Kidney epithelial cell (primary cell): ENCODE measurements around the gene HP1BP3. TPM values are rescaled to one million over a fixed set of nuclear protein-coding genes. Genes with fewer than 3 reads are reported as not detected.

Source experiments
- DNase-seq: peaks from one replicate; pipeline ENCODE4 v3.0.0-alpha.2; 2010; ENCODE audit warnings: low read depth
- H3K27me3 ChIP-seq: 2 replicates; pipeline ENCODE4 v1.6.0; 2011; ENCODE audit warnings: low read length; ENCODE audit not compliant: control insufficient read depth, insufficient read depth
- H3K36me3 ChIP-seq: 2 replicates; pipeline ENCODE4 v1.5.1; 2011; ENCODE audit warnings: low read length; ENCODE audit not compliant: control insufficient read depth, insufficient read depth
- H3K4me3 ChIP-seq: 2 replicates; pipeline ENCODE4 v1.5.1; 2011; ENCODE audit warnings: low read depth, mild to moderate bottlenecking, control low read depth, low read length
- CTCF ChIP-seq: IDR thresholded peaks from 2 replicates; pipeline ENCODE4 v1.5.1; 2011; ENCODE audit warnings: mild to moderate bottlenecking, moderate library complexity, low read length, control low read depth, inconsistent platforms; ENCODE audit not compliant: insufficient read depth, poor library complexity, severe bottlenecking
- total RNA-seq: library from RNA; depleted of rRNA; stranded (reverse); fragments of >200 nt; gene quantifications from 2 replicates; pipeline ENCODE4 v1.2.3, GENCODE V29; 2015

Gene HP1BP3
- total RNA-seq, 1 donor from 2014 or later: 122 TPM

GRCh38 chr1:20730690-20731056 is 56.4 kb downstream of the HP1BP3 start:
- H3K4me3 ChIP-seq: no peak overlapping the region
- no peak for TF ChIP-seq CTCF
- no peak for DNase-seq
- no peaks in the 10 kb centered on the region for H3K27me3 ChIP-seq
- no peaks in the 10 kb centered on the region for H3K36me3 ChIP-seq

- Histone ChIP-seq H3K27me3 (no peaks in the 10 kb centered on the region), H3K36me3 (no peaks in the 10 kb centered on the region), H3K4me3 (peak overlapping the region; percentile 4)
- no peak for DNase-seq
- no peak for TF ChIP-seq CTCF
Observed at GRCh38 chr1:20729990-20730689, 57.0 kb downstream of the HP1BP3 start.

GRCh38 chr1:20729155-20729931 is 57.8 kb downstream of the HP1BP3 start:
- TF ChIP-seq CTCF: no peak
- no peaks in the 10 kb centered on the region for H3K36me3 ChIP-seq
- DNase-seq: no peak
- H3K27me3 ChIP-seq: no peaks in the 10 kb centered on the region
- H3K4me3 ChIP-seq: no peak overlapping the region

GRCh38 chr1:20728371-20729154 is 58.5 kb downstream of the HP1BP3 start:
- TF ChIP-seq CTCF: no peak
- Histone ChIP-seq H3K4me3 (no peak overlapping the region), H3K27me3 (no peaks in the 10 kb centered on the region), H3K36me3 (no peaks in the 10 kb centered on the region)
- no peak for DNase-seq

DNA sequence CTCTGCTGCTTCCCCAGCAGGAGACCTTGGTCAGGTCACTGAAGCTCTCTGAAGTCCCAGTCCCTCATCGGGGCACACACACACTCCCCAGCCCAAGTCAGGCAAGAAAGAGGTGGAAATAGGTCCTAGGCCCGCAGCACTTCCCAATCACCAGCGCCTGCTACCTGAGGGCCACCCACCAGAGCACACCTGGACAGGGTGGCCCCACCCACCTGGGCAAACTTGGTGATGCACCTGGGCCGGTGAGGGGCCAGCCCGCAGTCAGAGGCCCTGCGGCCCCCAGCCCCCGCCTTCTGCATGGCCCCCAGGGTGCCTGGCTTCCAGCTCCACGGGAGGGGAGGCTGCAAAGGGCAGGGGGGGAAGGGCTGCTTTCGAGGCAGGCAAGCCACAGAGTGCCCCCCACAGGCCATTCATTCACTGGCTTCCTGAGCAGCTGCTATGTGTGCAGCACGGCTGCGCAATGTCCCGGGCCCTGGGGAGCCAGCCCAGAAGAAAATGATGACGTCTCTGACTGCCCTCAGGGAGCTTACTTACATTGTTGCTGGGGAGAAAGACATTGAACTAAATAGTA is 59.3 kb downstream of the HP1BP3 start:
- Histone ChIP-seq H3K4me3 (no peak overlapping the region), H3K27me3 (no peaks in the 10 kb centered on the region), H3K36me3 (no peaks in the 10 kb centered on the region)
- TF ChIP-seq CTCF: peak; percentile 17
- no peak for DNase-seq
